GM18951 (cell line): ENCODE measurements around the gene ADAMTS3.

Experiments used
- POLR2A ChIP-seq: IDR thresholded peaks from 4 replicates; pipeline ENCODE4 v1.6.1; 2011; ENCODE audit warnings: mild to moderate bottlenecking; ENCODE audit not compliant: insufficient read length, insufficient read depth; ENCODE audit errors: extremely low read depth
- in situ Hi-C: fragments of 300-500 bp; cut with MboI; formaldehyde crosslinking; loops from one replicate; pipeline ENCODE4 v1.12.0; 2022; ENCODE audit warnings: low sequenced_read_pairs, mixed read lengths, inconsistent platforms; ENCODE audit not compliant: unreplicated experiment

The ADAMTS3 gene

GRCh38 chr4:72568959-72569718 is at the start of gene ADAMTS3:
TSS of gene ADAMTS3 (minus strand) at chr4:72569221. CDS start at chr4:72568762, 459 bp downstream.
- no peak for TF ChIP-seq POLR2A

GRCh38 chr4:72613959-72614358 is 44.9 kb upstream of the ADAMTS3 start:
- TF ChIP-seq POLR2A = no peak
- in situ Hi-C loops = no loop called here

More at GRCh38 chr4:72568959-72569718, at the start of gene ADAMTS3:
- in situ Hi-C loops = no loop called here

GRCh38 chr4:72606751-72607150 is 37.7 kb upstream of the ADAMTS3 start:
- in situ Hi-C loops = no loop called here
- no peak for TF ChIP-seq POLR2A

GRCh38 chr4:72604324-72604723 is 35.3 kb upstream of the ADAMTS3 start:
- in situ Hi-C loops = no loop called here

GRCh38 chr4:72602396-72603376 is 33.7 kb upstream of the ADAMTS3 start:
- in situ Hi-C loops = no loop called here
- TF ChIP-seq POLR2A = no peak

More at GRCh38 chr4:72604324-72604723, 35.3 kb upstream of the ADAMTS3 start:
- TF ChIP-seq POLR2A = no peak

GRCh38 chr4:72591547-72592454 is 22.8 kb upstream of the ADAMTS3 start:
- in situ Hi-C loops = no loop called here

GRCh38 chr4:72587334-72587733 is 18.3 kb upstream of the ADAMTS3 start:
- in situ Hi-C loops = no loop called here
- TF ChIP-seq POLR2A = no peak

More at GRCh38 chr4:72591547-72592454, 22.8 kb upstream of the ADAMTS3 start:
- no peak for TF ChIP-seq POLR2A

- in situ Hi-C loops = no loop called here
- TF ChIP-seq POLR2A = no peak
Measured at GRCh38 chr4:72582853-72583252, 13.8 kb upstream of the ADAMTS3 start.

- no peak for TF ChIP-seq POLR2A
- in situ Hi-C loops = no loop called here
Measured at GRCh38 chr4:72577211-72577610, 8.2 kb upstream of the ADAMTS3 start.

GRCh38 chr4:72571337-72571736 is 2.3 kb upstream of the ADAMTS3 start:
- TF ChIP-seq POLR2A = no peak
- in situ Hi-C loops = no loop called here

- TF ChIP-seq POLR2A = no peak
- in situ Hi-C loops = no loop called here
Measured at GRCh38 chr4:72569719-72570235, 756 bp upstream of the ADAMTS3 start.
